Renal cortex interstitium (tissue), 15 donors: ENCODE results near the gene PRKCD. TPM values are rescaled to one million over a fixed set of nuclear protein-coding genes. Genes with fewer than 3 reads are reported as not detected.

Source experiments
- DNase-seq, 11 donors: peaks; one replicate each; pipeline ENCODE4 v3.0.0-alpha.2; 2013; ENCODE audit warnings: low read depth in 9 of 11, low spot score in 4 of 11; ENCODE audit errors: extremely low read depth in 1 of 11
- long read RNA-seq, 16 experiments: transcript quantifications; one replicate each; lab custom pipeline, GENCODE V29; 2026
- polyA plus RNA-seq, 3 donors: library from polyadenylated mRNA; unstranded; fragments of 120-200 nt; gene quantifications; one replicate each; pipeline ENCODE4 v1.2.1, GENCODE V29; 2013; ENCODE audit not compliant: insufficient read length in 3 of 3

Gene PRKCD
- 10 to 100 TPM; 17.2 to 20.5 (median 20.4) TPM for polyA plus RNA-seq
- long read RNA-seq, donor 1, partial matches to known transcripts: 11 of 13 reads
- long read RNA-seq, donor 1, other reads (novel, unspliced or antisense): 0 of 13 reads
- long read RNA-seq, donor 2, partial matches to known transcripts: 0 of 1 reads
- long read RNA-seq, donor 2, other reads (novel, unspliced or antisense): 0 of 1 reads
- long read RNA-seq, donor 3, partial matches to known transcripts: 0 of 2 reads
- long read RNA-seq, donor 3, other reads (novel, unspliced or antisense): 0 of 2 reads
- long read RNA-seq, donor 4: 0 reads
- long read RNA-seq, donor 5: 0 reads
- long read RNA-seq, donor 6, partial matches to known transcripts: 0 of 2 reads
- long read RNA-seq, donor 6, other reads (novel, unspliced or antisense): 0 of 2 reads
- long read RNA-seq, donor 7, partial matches to known transcripts: 0 of 1 reads
- long read RNA-seq, donor 7, other reads (novel, unspliced or antisense): 0 of 1 reads
- long read RNA-seq, donor 8, partial matches to known transcripts: 5 of 10 reads
- long read RNA-seq, donor 8, other reads (novel, unspliced or antisense): 0 of 10 reads
- long read RNA-seq, donor 9, partial matches to known transcripts: 0 of 2 reads
- long read RNA-seq, donor 9, other reads (novel, unspliced or antisense): 0 of 2 reads
- long read RNA-seq, donor 10, partial matches to known transcripts: 7 of 11 reads
- long read RNA-seq, donor 10, other reads (novel, unspliced or antisense): 0 of 11 reads
- long read RNA-seq, donor 11, partial matches to known transcripts: 0 of 4 reads
- long read RNA-seq, donor 11, other reads (novel, unspliced or antisense): 0 of 4 reads
- long read RNA-seq, donor 12, partial matches to known transcripts: 0 of 2 reads
- long read RNA-seq, donor 12, other reads (novel, unspliced or antisense): 0 of 2 reads
- long read RNA-seq, donor 13: 0 reads
- long read RNA-seq, donor 14, partial matches to known transcripts: 0 of 1 reads
- long read RNA-seq, donor 14, other reads (novel, unspliced or antisense): 0 of 1 reads
- long read RNA-seq, donor 15: 0 reads
- long read RNA-seq, donor 16, partial matches to known transcripts: 20 of 25 reads
- long read RNA-seq, donor 16, other reads (novel, unspliced or antisense): 0 of 25 reads

GRCh38 chr3:53160660-53161449 is at the start of gene PRKCD:
TSS of gene PRKCD (plus strand) at chr3:53161209. CDS start at chr3:53178423, 17,214 bp downstream.
- DNase-seq: peak in 2 of 11 donors; percentile 22 to 62

GRCh38 chr3:53111822-53112221 is 49.2 kb upstream of the PRKCD start:
- no peak for DNase-seq

DNA sequence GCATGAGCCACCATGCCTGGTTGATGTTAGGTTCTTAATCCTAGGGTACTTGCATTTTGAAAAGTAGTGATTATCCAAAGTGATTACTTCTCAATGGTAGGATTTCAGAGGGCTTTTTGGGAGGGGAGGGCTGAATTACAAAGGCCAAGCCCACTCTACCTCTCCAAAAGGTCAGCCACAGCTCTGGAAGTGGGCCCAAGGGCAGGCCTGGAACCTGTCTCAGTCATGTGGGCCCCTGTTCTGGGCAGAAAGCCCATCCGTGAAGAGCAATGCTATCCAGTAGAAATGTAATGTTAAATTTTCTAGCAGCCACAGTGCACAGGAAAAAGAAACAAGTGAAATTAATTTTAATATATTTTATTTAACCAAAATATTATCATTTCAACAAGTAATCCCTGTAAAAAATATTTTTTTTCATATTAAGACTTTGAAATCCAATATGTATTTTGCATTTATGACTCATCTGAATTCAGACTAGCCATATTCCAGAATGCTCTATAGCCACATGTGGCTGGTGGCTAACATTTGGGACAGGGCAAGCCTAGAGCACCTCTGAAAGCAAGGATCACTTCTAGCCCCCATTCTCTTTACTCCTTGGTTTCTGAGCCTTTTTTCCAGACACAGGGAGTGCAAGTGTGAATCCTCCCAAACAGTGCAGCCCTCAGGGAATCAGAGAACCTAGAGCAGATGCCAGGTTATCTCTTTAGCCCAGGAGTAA is 47.6 kb upstream of the PRKCD start:
- DNase-seq: no peak

GRCh38 chr3:53114011-53114400 is 47.0 kb upstream of the PRKCD start:
- peak in 10 of 11 donors; percentile 56 to 79 (median 68) for DNase-seq

- DNase-seq: no peak
Measured at GRCh38 chr3:53114412-53115074, 46.5 kb upstream of the PRKCD start.

DNA sequence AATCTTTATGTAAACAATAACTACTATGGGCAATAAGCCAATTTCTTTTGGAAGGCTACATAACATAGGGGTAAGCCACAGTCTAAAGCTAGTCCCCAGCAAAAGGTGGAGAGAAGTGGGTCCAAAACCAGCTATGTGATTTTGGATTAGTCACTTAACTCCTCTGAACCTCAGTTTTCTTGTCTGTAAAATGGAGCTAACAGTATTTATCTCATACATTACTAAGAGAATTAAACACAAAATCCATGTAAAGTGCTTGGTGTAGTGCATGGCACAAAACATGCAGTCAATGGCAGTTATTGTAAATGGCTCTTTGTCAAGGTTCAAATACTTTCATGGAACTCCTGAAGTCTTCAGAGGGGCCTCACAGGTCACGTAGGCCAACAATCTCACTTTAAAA is 44.1 kb upstream of the PRKCD start:
- no peak for DNase-seq

- no peak for DNase-seq
Measured at GRCh38 chr3:53120336-53120735, 40.7 kb upstream of the PRKCD start.

GRCh38 chr3:53122255-53122932 is 38.6 kb upstream of the PRKCD start:
- DNase-seq: no peak

GRCh38 chr3:53122933-53123305 is 38.1 kb upstream of the PRKCD start:
- DNase-seq: no peak

- no peak for DNase-seq
Measured at GRCh38 chr3:53123510-53123909, 37.5 kb upstream of the PRKCD start.

GRCh38 chr3:53123953-53124352 is 37.1 kb upstream of the PRKCD start:
- no peak for DNase-seq

- DNase-seq: no peak
Measured at GRCh38 chr3:53126601-53127000, 34.4 kb upstream of the PRKCD start.

DNA sequence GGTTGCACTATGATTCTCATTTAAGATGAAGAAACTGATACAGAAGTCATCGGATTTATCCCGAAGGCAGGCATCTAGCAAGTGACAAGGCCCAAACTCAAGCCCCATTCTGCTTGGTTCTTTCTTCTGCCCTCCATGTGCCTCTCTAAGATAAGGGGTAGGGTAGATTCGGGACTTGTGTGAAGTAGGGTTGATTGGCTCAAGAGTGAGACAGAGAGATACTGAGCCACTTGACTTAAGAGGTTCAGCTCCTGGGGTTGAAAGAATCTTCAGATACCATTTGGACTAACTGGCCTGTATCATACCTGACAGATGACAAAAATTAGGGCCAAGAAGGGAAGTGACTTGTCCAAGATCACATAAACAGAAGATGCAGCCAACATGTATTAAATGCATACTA is 31.7 kb upstream of the PRKCD start:
- no peak for DNase-seq

GRCh38 chr3:53130179-53131061 is 30.6 kb upstream of the PRKCD start, which contains the start of gene RFT1:
TSS of gene RFT1 (minus strand) at chr3:53130435. CDS start at chr3:53130400, 35 bp downstream.
- peak; percentile 88 to 97 (median 95) for DNase-seq

DNA sequence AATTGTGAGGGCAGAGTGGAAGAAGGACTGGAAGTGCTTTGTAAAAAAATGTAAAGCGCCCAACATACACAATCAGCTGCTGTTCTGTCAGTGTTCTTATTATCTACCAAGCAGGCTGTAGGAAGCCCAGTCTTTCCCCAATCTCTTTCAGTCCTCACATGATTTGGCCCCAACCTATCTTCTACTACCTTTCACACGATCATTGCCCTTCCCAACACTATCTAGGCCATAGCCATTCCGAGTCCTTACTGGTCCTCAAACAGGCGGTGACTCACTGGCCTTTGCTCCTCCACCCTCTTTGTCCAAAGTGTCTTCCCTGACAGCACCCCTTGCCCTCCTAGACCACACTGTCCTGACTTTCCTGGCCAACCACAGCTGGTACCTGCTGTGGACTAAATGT is 29.9 kb upstream of the PRKCD start:
- DNase-seq: no peak

- no peak for DNase-seq
Measured at GRCh38 chr3:53132347-53132746, 28.7 kb upstream of the PRKCD start.
